GM18502 (cell line): ENCODE results near the gene ICAM4.
"Not testable (repeated sequence)": the region's sequence is repeated elsewhere in the genome, so short reads cannot be mapped to it uniquely, and the experiment has no call there.

Experiments used
- ATAC-seq: cut with Tn5 transposase; IDR thresholded peaks from one replicate; pipeline ENCODE4 v1.9.1; 2021; ENCODE audit warnings: mild to moderate bottlenecking; ENCODE audit not compliant: unreplicated experiment, poor library complexity

ICAM4 gene

GRCh38 chr19:10286803-10287737, at the start of gene ICAM4:
Gene ICAM4, plus strand, starts transcription at chr19:10286955. Its CDS starts 58 bp downstream, at chr19:10287013.
- ATAC-seq: peak; percentile 33

- no peak for ATAC-seq
Observed at GRCh38 chr19:10237702-10238101, 49.1 kb upstream of the ICAM4 start.

- no peak for ATAC-seq
Observed at GRCh38 chr19:10238172-10238783, 48.5 kb upstream of the ICAM4 start.

- not testable (repeated sequence) for ATAC-seq
Observed at GRCh38 chr19:10241826-10242449, 44.8 kb upstream of the ICAM4 start.

- no peak for ATAC-seq
Observed at GRCh38 chr19:10243606-10244005, 43.1 kb upstream of the ICAM4 start.

- ATAC-seq: no peak
Observed at GRCh38 chr19:10245189-10245939, 41.4 kb upstream of the ICAM4 start.

GRCh38 chr19:10246511-10246910, 40.2 kb upstream of the ICAM4 start:
- ATAC-seq: no peak

- peak; percentile 88 for ATAC-seq
Observed at GRCh38 chr19:10251792-10252694, 34.7 kb upstream of the ICAM4 start, which contains the start of gene MRPL4. Gene MRPL4, plus strand, starts transcription at chr19:10252214. Its CDS starts 40 bp downstream, at chr19:10252254.

- ATAC-seq: no peak
Observed at GRCh38 chr19:10252707-10253106, 34.0 kb upstream of the ICAM4 start.

- ATAC-seq: no peak
Observed at GRCh38 chr19:10254244-10254643, 32.5 kb upstream of the ICAM4 start.

- ATAC-seq: no peak
Observed at GRCh38 chr19:10255358-10255757, 31.4 kb upstream of the ICAM4 start.

GRCh38 chr19:10256551-10256950, 30.2 kb upstream of the ICAM4 start:
- ATAC-seq: no peak

GRCh38 chr19:10256970-10257615, 29.7 kb upstream of the ICAM4 start:
- ATAC-seq: no peak

GRCh38 chr19:10258080-10258710, 28.6 kb upstream of the ICAM4 start:
- no peak for ATAC-seq

GRCh38 chr19:10259162-10259905, 27.4 kb upstream of the ICAM4 start:
- no peak for ATAC-seq

GRCh38 chr19:10260141-10260584, 26.6 kb upstream of the ICAM4 start:
- ATAC-seq: no peak

- no peak for ATAC-seq
Observed at GRCh38 chr19:10262771-10263170, 24.0 kb upstream of the ICAM4 start.

- no peak for ATAC-seq
Observed at GRCh38 chr19:10266706-10267105, 20.0 kb upstream of the ICAM4 start.
